Measurements from ENCODE around the gene MVK. TPM values are rescaled to one million over a fixed set of nuclear protein-coding genes. Genes with fewer than 3 reads are reported as not detected.

The MVK gene
- 16.4 TPM for total RNA-seq

GRCh38 chr12:109573029-109573913 is at the start of gene MVK, which contains the start of gene MMAB:
MVK (plus strand) TSS chr12:109573794; CDS start chr12:109574823, 1,029 bp downstream.
MMAB (minus strand) TSS chr12:109573504; CDS start chr12:109573480, 24 bp downstream.

Other genes with a start within 250 kb of the MVK start
- 1.4 TPM for gene MYO1H, start 225.9 kb upstream of the MVK start, total RNA-seq
- 42.4 TPM for gene KCTD10, start 96.5 kb upstream of the MVK start, total RNA-seq
- 27.5 TPM for gene UBE3B, start 96.2 kb upstream of the MVK start, total RNA-seq
- 19.6 TPM for gene MMAB, start 290 bp upstream of the MVK start, total RNA-seq
- 10.1 TPM for gene FAM222A, start 140.0 kb downstream of the MVK start, total RNA-seq